Stimulated activated CD4-positive, alpha-beta T cell treated with anti-CD3 and anti-CD28 coated beads, Interleukin-1b, Interleukin-23, amount 100 ng/mL, for 48 hours (primary cell): Measurements from ENCODE around the gene TMX3.

Experiments
- DNase-seq: peaks from one replicate; pipeline ENCODE4 v3.0.0-alpha.2; 2020

The TMX3 gene

GRCh38 chr18:68707646-68708045 is 7.3 kb downstream of the TMX3 start:
- no peak for DNase-seq

- DNase-seq, result no peak
These were observed 9.8 kb downstream of the TMX3 start for GRCh38 chr18:68705119-68705518.

- DNase-seq, result no peak
These were observed 11.6 kb downstream of the TMX3 start for GRCh38 chr18:68703326-68703725.

- DNase-seq, result no peak
These were observed 13.6 kb downstream of the TMX3 start for GRCh38 chr18:68701353-68701752.

- DNase-seq, result no peak
These were observed 15.9 kb downstream of the TMX3 start for GRCh38 chr18:68699043-68699442.

GRCh38 chr18:68696937-68697336 is 18.0 kb downstream of the TMX3 start:
- no peak for DNase-seq

- no peak for DNase-seq
These were observed 20.6 kb downstream of the TMX3 start for GRCh38 chr18:68694316-68694715.

- DNase-seq, result no peak
These were observed 21.7 kb downstream of the TMX3 start for GRCh38 chr18:68693091-68693815.

- DNase-seq, result no peak
These were observed 35.4 kb downstream of the TMX3 start for GRCh38 chr18:68679528-68679927.

GRCh38 chr18:68676913-68677312 is 38.0 kb downstream of the TMX3 start:
- no peak for DNase-seq

GRCh38 chr18:68667121-68667520 is 47.8 kb downstream of the TMX3 start:
- DNase-seq, result no peak

GRCh38 chr18:68666381-68666780 is 48.5 kb downstream of the TMX3 start:
- DNase-seq, result no peak

- no peak for DNase-seq
These were observed 49.3 kb downstream of the TMX3 start for GRCh38 chr18:68665628-68666027.

- no peak for DNase-seq
These were observed 52.2 kb downstream of the TMX3 start for GRCh38 chr18:68662754-68663153.

- no peak for DNase-seq
These were observed 54.3 kb downstream of the TMX3 start for GRCh38 chr18:68660354-68661183.

GRCh38 chr18:68648191-68648590 is 66.7 kb downstream of the TMX3 start:
- no peak for DNase-seq

GRCh38 chr18:68642003-68642402 is 72.9 kb downstream of the TMX3 start:
- DNase-seq, result no peak

- DNase-seq, result no peak
These were observed 74.0 kb downstream of the TMX3 start for GRCh38 chr18:68640861-68641260.

- DNase-seq, result no peak
These were observed 76.3 kb downstream of the TMX3 start for GRCh38 chr18:68638613-68639012.

- DNase-seq, result no peak
These were observed 87.1 kb downstream of the TMX3 start for GRCh38 chr18:68627812-68628211.
